ENCODE data around the gene AGFG2. TPM values are rescaled to one million over a fixed set of nuclear protein-coding genes. Genes with fewer than 3 reads are reported as not detected.

Gene AGFG2
- total RNA-seq, 4 donors from 2014 or later: 63.8 to 154 (median 102) TPM

- Histone ChIP-seq H3K36me3 (no peaks in the 10 kb centered on the region), H3K27ac (peak overlapping the region; percentile 77 to 92 (median 84)), H3K4me3 (peak overlapping the region; percentile 49 to 75 (median 65)), H3K9me3 (no peaks in the 10 kb centered on the region), H3K4me1 (peaks cover 6 to 28% (median 25%) of the 10 kb centered on the region in 4 donors), H3K27me3 (no peaks in the 10 kb centered on the region)
- in situ Hi-C loops (cut with MboI; ENCODE audit: low pct_ligation_motif_present in 1 of 4, low pct_unique_long_range_greater_than_20kb in 1 of 4, low sequenced_read_pairs in 3 of 4): no loop called here
- no peak for DNase-seq
- intact Hi-C loops (cut with DNase I; ENCODE audit: low total_unique reads): no loop called here
- TF ChIP-seq POLR2AphosphoS5 (IDR thresholded peaks at IDR 0.05) (no peak), EP300 (IDR thresholded peaks at IDR 0.05; ENCODE audit: low read depth) (no peak), CTCF (IDR thresholded peaks at IDR 0.05) (no peak), POLR2A (IDR thresholded peaks at IDR 0.05) (no peak)
- 16 to 60% methylated on average over 1 to 10 of the region's 10 CpGs for WGBS, 2 donors (ENCODE audit: low coverage in 1 of 2)
These were observed 64.7 kb downstream of the AGFG2 start for GRCh38 chr7:100603726-100604027.

GRCh38 chr7:100604028-100604975, 65.3 kb downstream of the AGFG2 start:
- peak; percentile 37 to 55 (median 47) for TF ChIP-seq CTCF (IDR thresholded peaks at IDR 0.05)
- TF ChIP-seq EP300 (IDR thresholded peaks at IDR 0.05; ENCODE audit: low read depth): no peak
- peak; percentile 25 for TF ChIP-seq POLR2A (IDR thresholded peaks at IDR 0.05)
- peak; percentile 46 to 72 (median 50) for TF ChIP-seq POLR2AphosphoS5 (IDR thresholded peaks at IDR 0.05)
- H3K27me3 ChIP-seq: no peaks in the 10 kb centered on the region
- in situ Hi-C loops (cut with MboI; ENCODE audit: low pct_ligation_motif_present in 1 of 4, low pct_unique_long_range_greater_than_20kb in 1 of 4, low sequenced_read_pairs in 3 of 4): no loop called here
- peaks cover 6 to 28% (median 25%) of the 10 kb centered on the region in 4 donors for H3K4me1 ChIP-seq
- intact Hi-C loops (cut with DNase I; ENCODE audit: low total_unique reads): no loop called here
- peak overlapping the region; percentile 77 to 92 (median 84) for H3K27ac ChIP-seq
- DNase-seq: peak; percentile 82
- H3K36me3 ChIP-seq: no peaks in the 10 kb centered on the region
- no peaks in the 10 kb centered on the region for H3K9me3 ChIP-seq
- peak overlapping the region; percentile 49 to 75 (median 65) for H3K4me3 ChIP-seq
- 2% methylated on average over 44 of the region's 70 CpGs; no CpG with 5 or more reads in 1 of the 2 donors for WGBS, 2 donors (ENCODE audit: low coverage in 1 of 2)

GRCh38 chr7:100604976-100605911, 66.2 kb downstream of the AGFG2 start:
- Histone ChIP-seq H3K36me3 (no peaks in the 10 kb centered on the region), H3K4me1 (peaks cover 6 to 28% (median 25%) of the 10 kb centered on the region in 4 donors), H3K27ac (peak overlapping the region; percentile 77 to 92 (median 84)), H3K4me3 (peak overlapping the region; percentile 49 to 75 (median 65)), H3K27me3 (no peaks in the 10 kb centered on the region), H3K9me3 (no peaks in the 10 kb centered on the region)
- 0 to 14% methylated on average over 2 to 68 of the region's 68 CpGs for WGBS, 2 donors (ENCODE audit: low coverage in 1 of 2)
- TF ChIP-seq POLR2A (IDR thresholded peaks at IDR 0.05): no peak
- TF ChIP-seq EP300 (IDR thresholded peaks at IDR 0.05; ENCODE audit: low read depth): no peak
- TF ChIP-seq POLR2AphosphoS5 (IDR thresholded peaks at IDR 0.05): no peak
- TF ChIP-seq CTCF (IDR thresholded peaks at IDR 0.05): no peak
- in situ Hi-C loops (cut with MboI; ENCODE audit: low pct_ligation_motif_present in 1 of 4, low pct_unique_long_range_greater_than_20kb in 1 of 4, low sequenced_read_pairs in 3 of 4) (no loop called here), intact Hi-C loops (cut with DNase I; ENCODE audit: low total_unique reads) (no loop called here)
- DNase-seq: peak; percentile 70

- TF ChIP-seq POLR2A (IDR thresholded peaks at IDR 0.05) (no peak), EP300 (IDR thresholded peaks at IDR 0.05; ENCODE audit: low read depth) (no peak), CTCF (IDR thresholded peaks at IDR 0.05) (no peak), POLR2AphosphoS5 (IDR thresholded peaks at IDR 0.05) (no peak)
- in situ Hi-C loops (cut with MboI; ENCODE audit: low pct_ligation_motif_present in 1 of 4, low pct_unique_long_range_greater_than_20kb in 1 of 4, low sequenced_read_pairs in 3 of 4) (no loop called here), intact Hi-C loops (cut with DNase I; ENCODE audit: low total_unique reads) (no loop called here)
- WGBS, 2 donors (ENCODE audit: low coverage in 1 of 2): 88 to 100% methylated on average over 2 to 12 of the region's 12 CpGs
- Histone ChIP-seq H3K9me3 (no peaks in the 10 kb centered on the region), H3K27me3 (no peaks in the 10 kb centered on the region), H3K4me3 (no peak overlapping the region), H3K36me3 (no peaks in the 10 kb centered on the region), H3K27ac (no peak overlapping the region), H3K4me1 (peaks cover 6 to 29% (median 26%) of the 10 kb centered on the region in 4 donors)
- DNase-seq: no peak
These were observed 67.3 kb downstream of the AGFG2 start for GRCh38 chr7:100606313-100606712.

Measured in transverse colon (tissue), 4 donors.